ENCODE measurements around the gene TAS2R60.
"Not testable (repeated sequence)": the region's sequence is repeated elsewhere in the genome, so short reads cannot be mapped to it uniquely, and the experiment has no call there.

The TAS2R60 gene

DNA sequence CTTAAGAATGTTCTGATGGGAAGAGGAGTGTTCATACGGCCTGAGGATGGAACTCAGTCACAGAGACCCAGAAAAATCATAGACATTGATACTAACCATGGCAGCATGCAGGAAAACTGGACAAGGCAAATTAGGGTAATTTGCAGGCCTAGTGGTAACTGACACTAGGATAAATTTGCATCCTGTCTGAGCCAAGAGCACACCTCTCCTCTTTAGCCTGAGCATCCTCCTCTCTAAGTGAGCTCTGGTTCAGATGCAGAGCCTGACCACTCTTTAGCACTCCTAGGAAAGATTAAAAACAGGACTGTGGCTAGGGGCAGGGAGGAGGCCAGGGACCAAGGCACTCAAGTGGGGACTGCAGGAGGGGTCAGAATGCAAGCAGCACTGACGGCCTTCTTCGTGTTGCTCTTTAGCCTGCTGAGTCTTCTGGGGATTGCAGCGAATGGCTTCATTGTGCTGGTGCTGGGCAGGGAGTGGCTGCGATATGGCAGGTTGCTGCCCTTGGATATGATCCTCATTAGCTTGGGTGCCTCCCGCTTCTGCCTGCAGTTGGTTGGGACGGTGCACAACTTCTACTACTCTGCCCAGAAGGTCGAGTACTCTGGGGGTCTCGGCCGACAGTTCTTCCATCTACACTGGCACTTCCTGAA is 34.4 kb downstream of the TAS2R60 start, which contains the start of gene TAS2R41:
Gene TAS2R41 (plus strand): TSS at position 373 of the 650 bp plus-strand sequence. CDS start 0 bp downstream, at position 373.
- Histone ChIP-seq H3K4me3 (ENCODE audit: extremely low read depth, insufficient read depth, low read length, poor library complexity, severe bottlenecking) (no peak within 1 kb of the TSS), H3K4me1 (ENCODE audit: control insufficient read depth, insufficient read depth, low read length, poor library complexity, severe bottlenecking) (no peaks in the 10 kb centered on the region), H3K36me3 (ENCODE audit: control insufficient read depth, insufficient read depth, low read length) (no peaks in the 10 kb centered on the region), H3K9me3 (ENCODE audit: control insufficient read depth, low read length) (peaks cover under 1% of the 10 kb centered on the region), H3K27ac (ENCODE audit: low read depth, low read length, severe bottlenecking) (no peak within 1 kb of the TSS)
- whole genome bisulfite sequencing, 2 experiments (ENCODE audit: insufficient coverage in 2 of 2): 82 to 87% methylated on average over 7 to 9 of the region's 10 CpGs

GRCh38 chr7:143479055-143479766 is 36.0 kb downstream of the TAS2R60 start:
- H3K4me3 ChIP-seq (ENCODE audit: extremely low read depth, insufficient read depth, low read length, poor library complexity, severe bottlenecking): no peak overlapping the region

GRCh38 chr7:143480501-143480900 is 37.2 kb downstream of the TAS2R60 start:
- Histone ChIP-seq H3K9me3 (ENCODE audit: control insufficient read depth, low read length) (no peaks in the 10 kb centered on the region), H3K4me3 (ENCODE audit: extremely low read depth, insufficient read depth, low read length, poor library complexity, severe bottlenecking) (no peak overlapping the region), H3K36me3 (ENCODE audit: control insufficient read depth, insufficient read depth, low read length) (no peaks in the 10 kb centered on the region), H3K27ac (ENCODE audit: low read depth, low read length, severe bottlenecking) (no peak overlapping the region), H3K4me1 (ENCODE audit: control insufficient read depth, insufficient read depth, low read length, poor library complexity, severe bottlenecking) (no peaks in the 10 kb centered on the region)

More at GRCh38 chr7:143479055-143479766, 36.0 kb downstream of the TAS2R60 start:
- Histone ChIP-seq H3K9me3 (ENCODE audit: control insufficient read depth, low read length) (no peaks in the 10 kb centered on the region), H3K36me3 (ENCODE audit: control insufficient read depth, insufficient read depth, low read length) (no peaks in the 10 kb centered on the region), H3K27ac (ENCODE audit: low read depth, low read length, severe bottlenecking) (no peak overlapping the region), H3K4me1 (ENCODE audit: control insufficient read depth, insufficient read depth, low read length, poor library complexity, severe bottlenecking) (no peaks in the 10 kb centered on the region)
- WGBS, 2 experiments (ENCODE audit: insufficient coverage in 2 of 2): 92 to 97% methylated on average over 5 to 10 of the region's 10 CpGs

DNA sequence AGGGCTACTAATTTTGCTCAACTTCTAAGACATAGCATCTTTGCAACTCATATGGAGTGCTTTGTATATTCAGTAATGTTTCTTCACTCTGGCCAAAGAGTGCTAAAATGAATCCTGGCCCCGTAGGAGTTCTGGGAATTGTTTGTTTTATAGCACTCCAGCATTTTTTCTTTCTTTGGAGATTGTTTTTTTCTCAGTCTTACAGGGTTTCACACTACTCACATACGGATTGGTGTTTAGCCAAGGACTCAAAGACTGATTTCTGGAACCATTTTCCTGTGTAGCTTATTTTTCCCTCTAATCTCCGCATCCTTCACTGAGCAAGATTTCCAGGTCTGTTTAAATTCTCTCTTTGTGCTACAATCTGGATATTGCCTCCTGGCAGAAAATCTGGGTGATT is 40.9 kb downstream of the TAS2R60 start:
- Histone ChIP-seq H3K4me3 (ENCODE audit: extremely low read depth, insufficient read depth, low read length, poor library complexity, severe bottlenecking) (no peak overlapping the region), H3K4me1 (ENCODE audit: control insufficient read depth, insufficient read depth, low read length, poor library complexity, severe bottlenecking) (peaks cover 4% of the 10 kb centered on the region), H3K9me3 (ENCODE audit: control insufficient read depth, low read length) (no peaks in the 10 kb centered on the region), H3K36me3 (ENCODE audit: control insufficient read depth, insufficient read depth, low read length) (no peaks in the 10 kb centered on the region), H3K27ac (ENCODE audit: low read depth, low read length, severe bottlenecking) (no peak overlapping the region)
- 89 to 100% methylated on average over 1 to 2 of the region's 3 CpGs for WGBS, 2 experiments (ENCODE audit: insufficient coverage in 2 of 2)

DNA sequence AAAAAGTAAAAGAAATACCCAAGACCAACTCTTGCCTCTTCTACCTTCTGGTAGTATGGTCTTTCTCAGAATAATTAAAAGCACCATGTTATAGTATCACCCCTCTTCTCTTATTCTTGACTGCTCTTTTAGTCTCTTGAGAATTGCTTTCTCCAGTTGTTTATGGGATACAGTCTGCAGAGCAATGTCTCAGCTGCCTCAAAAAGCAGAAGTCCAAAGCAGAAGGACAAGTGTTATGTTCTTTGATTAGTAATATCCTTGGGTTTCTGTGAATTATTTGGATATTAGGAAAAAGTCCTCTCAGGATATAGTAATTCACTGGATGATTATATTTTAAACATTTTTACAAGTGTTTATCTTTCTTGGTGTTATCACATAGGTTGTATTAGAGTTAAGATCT is 41.8 kb downstream of the TAS2R60 start:
- H3K4me1 ChIP-seq (ENCODE audit: control insufficient read depth, insufficient read depth, low read length, poor library complexity, severe bottlenecking): peaks cover 4% of the 10 kb centered on the region
- no peak overlapping the region for H3K27ac ChIP-seq (ENCODE audit: low read depth, low read length, severe bottlenecking)
- H3K9me3 ChIP-seq (ENCODE audit: control insufficient read depth, low read length): no peaks in the 10 kb centered on the region
- H3K36me3 ChIP-seq (ENCODE audit: control insufficient read depth, insufficient read depth, low read length): no peaks in the 10 kb centered on the region
- H3K4me3 ChIP-seq (ENCODE audit: extremely low read depth, insufficient read depth, low read length, poor library complexity, severe bottlenecking): no peak overlapping the region

DNA sequence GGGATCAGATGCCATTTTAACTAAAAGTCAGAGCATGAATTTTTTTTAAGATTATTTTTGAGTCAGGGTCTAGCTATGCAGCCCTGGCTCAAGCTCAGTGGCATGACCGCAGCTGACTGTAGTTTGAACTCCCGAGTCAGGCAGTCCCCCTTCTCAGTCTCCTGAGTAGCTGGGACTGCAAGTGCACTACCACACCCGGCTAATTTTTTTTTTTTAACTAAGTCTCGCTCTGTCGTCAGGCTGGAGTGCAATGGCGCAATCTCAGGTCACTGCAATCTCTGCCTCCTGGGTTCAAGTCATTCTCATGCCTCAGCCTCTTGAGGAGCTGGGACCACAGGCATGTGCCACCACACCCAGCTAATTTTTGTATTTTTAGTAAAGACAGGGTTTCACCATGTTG is 42.2 kb downstream of the TAS2R60 start:
- H3K27ac ChIP-seq (ENCODE audit: low read depth, low read length, severe bottlenecking): no peak overlapping the region
- no peak overlapping the region for H3K4me3 ChIP-seq (ENCODE audit: extremely low read depth, insufficient read depth, low read length, poor library complexity, severe bottlenecking)
- WGBS, 2 experiments (ENCODE audit: insufficient coverage in 2 of 2): 91 to 94% methylated on average over 6 of the region's 6 CpGs
- H3K4me1 ChIP-seq (ENCODE audit: control insufficient read depth, insufficient read depth, low read length, poor library complexity, severe bottlenecking): peaks cover 4% of the 10 kb centered on the region
- no peaks in the 10 kb centered on the region for H3K9me3 ChIP-seq (ENCODE audit: control insufficient read depth, low read length)
- no peaks in the 10 kb centered on the region for H3K36me3 ChIP-seq (ENCODE audit: control insufficient read depth, insufficient read depth, low read length)

DNA sequence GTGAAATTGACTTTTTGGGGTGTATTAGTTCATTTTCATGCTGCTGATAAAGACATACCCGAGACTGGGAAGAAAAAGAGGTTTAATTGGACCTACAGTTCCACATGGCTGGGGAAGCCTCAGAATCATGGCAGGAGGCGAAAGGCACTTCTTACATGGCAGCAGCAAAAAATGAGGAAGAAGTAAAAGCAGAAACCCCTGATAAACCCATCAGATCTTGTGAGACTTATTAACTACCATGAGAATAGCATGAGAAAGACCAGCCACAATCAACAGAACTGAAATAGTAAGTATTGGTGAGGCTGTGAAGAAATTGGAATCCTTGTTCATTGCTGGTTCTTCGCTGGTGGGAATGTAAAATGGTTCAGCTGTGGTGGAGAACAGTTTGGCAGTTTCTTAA is 43.0 kb downstream of the TAS2R60 start:
- H3K4me1 ChIP-seq (ENCODE audit: control insufficient read depth, insufficient read depth, low read length, poor library complexity, severe bottlenecking); H3K27ac ChIP-seq (ENCODE audit: low read depth, low read length, severe bottlenecking); H3K9me3 ChIP-seq (ENCODE audit: control insufficient read depth, low read length); H3K4me3 ChIP-seq (ENCODE audit: extremely low read depth, insufficient read depth, low read length, poor library complexity, severe bottlenecking); H3K36me3 ChIP-seq (ENCODE audit: control insufficient read depth, insufficient read depth, low read length): not testable (repeated sequence)
- WGBS, 2 experiments (ENCODE audit: insufficient coverage in 2 of 2): 83 to 86% methylated on average over 1 of the region's 3 CpGs

DNA sequence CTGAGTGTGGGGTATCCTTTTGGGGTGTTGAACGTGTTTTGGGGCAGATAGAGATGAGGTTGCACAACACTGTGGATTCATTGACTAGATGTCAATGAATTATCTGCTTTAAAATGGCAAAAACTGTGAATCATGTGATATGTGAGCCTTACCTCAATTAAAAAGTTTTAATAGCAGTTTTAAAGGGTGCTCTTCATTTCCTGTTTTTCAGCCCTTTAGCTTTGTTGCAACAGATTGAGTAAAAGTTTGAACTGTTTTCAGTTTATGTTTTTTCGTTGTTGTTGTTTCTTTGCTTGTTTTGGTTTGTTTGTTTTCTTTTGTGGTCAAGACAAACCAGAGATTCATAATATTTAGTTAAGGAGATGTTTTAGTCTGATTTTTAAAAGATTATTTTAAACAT is 43.8 kb downstream of the TAS2R60 start:
- 100% methylated on average over 1 of the region's 2 CpGs; no CpG with 5 or more reads in 1 of the 2 experiments for WGBS, 2 experiments (ENCODE audit: insufficient coverage in 2 of 2)
- Histone ChIP-seq H3K27ac (ENCODE audit: low read depth, low read length, severe bottlenecking) (no peak overlapping the region), H3K4me3 (ENCODE audit: extremely low read depth, insufficient read depth, low read length, poor library complexity, severe bottlenecking) (no peak overlapping the region)

DNA sequence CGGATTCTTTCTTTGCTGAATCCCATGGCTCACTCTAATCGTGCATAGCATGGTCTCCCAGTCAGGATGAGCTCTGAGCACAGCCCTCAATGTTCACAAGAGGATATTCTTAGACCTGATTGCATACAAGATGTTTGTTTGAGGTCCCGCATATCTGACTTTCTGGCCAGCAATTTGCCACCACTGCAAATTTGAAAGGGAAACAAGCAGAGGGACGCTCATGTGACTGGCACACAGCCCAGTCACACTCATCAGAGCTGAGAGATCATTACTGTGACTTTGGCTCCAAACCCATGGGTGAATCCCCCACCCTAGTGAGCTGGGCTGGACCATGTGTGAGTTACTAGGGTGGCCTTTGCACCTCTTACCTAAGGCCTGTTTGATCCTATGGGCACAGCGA is 44.3 kb downstream of the TAS2R60 start:
- WGBS, 2 experiments (ENCODE audit: insufficient coverage in 2 of 2): 91 to 95% methylated on average over 4 of the region's 5 CpGs
- Histone ChIP-seq H3K36me3 (ENCODE audit: control insufficient read depth, insufficient read depth, low read length) (no peaks in the 10 kb centered on the region), H3K9me3 (ENCODE audit: control insufficient read depth, low read length) (no peaks in the 10 kb centered on the region), H3K4me1 (ENCODE audit: control insufficient read depth, insufficient read depth, low read length, poor library complexity, severe bottlenecking) (peaks cover 22% of the 10 kb centered on the region), H3K27ac (ENCODE audit: low read depth, low read length, severe bottlenecking) (no peak overlapping the region), H3K4me3 (ENCODE audit: extremely low read depth, insufficient read depth, low read length, poor library complexity, severe bottlenecking) (no peak overlapping the region)

More for the DNA sequence above, 43.8 kb downstream of the TAS2R60 start:
- no peaks in the 10 kb centered on the region for H3K9me3 ChIP-seq (ENCODE audit: control insufficient read depth, low read length)
- no peaks in the 10 kb centered on the region for H3K36me3 ChIP-seq (ENCODE audit: control insufficient read depth, insufficient read depth, low read length)
- H3K4me1 ChIP-seq (ENCODE audit: control insufficient read depth, insufficient read depth, low read length, poor library complexity, severe bottlenecking): peaks cover 17% of the 10 kb centered on the region

GRCh38 chr7:143490717-143491306 is 47.6 kb downstream of the TAS2R60 start:
- Histone ChIP-seq H3K4me3 (ENCODE audit: extremely low read depth, insufficient read depth, low read length, poor library complexity, severe bottlenecking) (no peak overlapping the region), H3K27ac (ENCODE audit: low read depth, low read length, severe bottlenecking) (no peak overlapping the region), H3K9me3 (ENCODE audit: control insufficient read depth, low read length) (peaks cover 6% of the 10 kb centered on the region), H3K36me3 (ENCODE audit: control insufficient read depth, insufficient read depth, low read length) (no peaks in the 10 kb centered on the region), H3K4me1 (ENCODE audit: control insufficient read depth, insufficient read depth, low read length, poor library complexity, severe bottlenecking) (peaks cover 38% of the 10 kb centered on the region)
- 100% methylated on average over 1 of the region's 1 CpG; no CpG with 5 or more reads in 1 of the 2 experiments for WGBS, 2 experiments (ENCODE audit: insufficient coverage in 2 of 2)

DNA sequence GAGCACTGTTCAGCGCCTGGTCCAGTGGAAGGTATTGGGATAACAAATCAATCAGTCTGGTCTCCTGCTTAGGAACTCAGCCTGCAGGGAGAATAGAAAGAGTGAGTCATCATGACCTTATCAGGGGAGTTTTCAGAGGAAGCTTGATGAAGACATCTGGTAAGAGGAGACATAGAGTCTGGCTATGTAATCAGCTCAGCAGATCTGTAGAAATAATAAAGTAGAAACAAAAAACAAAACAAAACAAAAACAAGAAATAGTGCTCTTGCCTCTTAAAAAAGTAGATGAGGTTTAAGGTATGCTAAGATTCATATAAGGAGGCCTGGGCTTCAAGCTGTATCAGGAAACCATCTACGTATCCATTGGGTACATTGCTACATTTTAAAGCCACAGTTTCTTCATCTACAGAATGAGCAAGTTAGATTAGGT is 48.8 kb downstream of the TAS2R60 start:
- no CpG with 5 or more reads among the region's 2 CpGs for WGBS, 2 experiments (ENCODE audit: insufficient coverage in 2 of 2)
- H3K4me1 ChIP-seq (ENCODE audit: control insufficient read depth, insufficient read depth, low read length, poor library complexity, severe bottlenecking): peaks cover 38% of the 10 kb centered on the region
- H3K4me3 ChIP-seq (ENCODE audit: extremely low read depth, insufficient read depth, low read length, poor library complexity, severe bottlenecking): no peak overlapping the region
- peaks cover 9% of the 10 kb centered on the region for H3K9me3 ChIP-seq (ENCODE audit: control insufficient read depth, low read length)
- H3K27ac ChIP-seq (ENCODE audit: low read depth, low read length, severe bottlenecking): peak overlapping the region; percentile 93
- H3K36me3 ChIP-seq (ENCODE audit: control insufficient read depth, insufficient read depth, low read length): no peaks in the 10 kb centered on the region

Measured in mesodermal cell (in vitro differentiated cells).